Measurements from ENCODE around the gene BST2.

DNA sequence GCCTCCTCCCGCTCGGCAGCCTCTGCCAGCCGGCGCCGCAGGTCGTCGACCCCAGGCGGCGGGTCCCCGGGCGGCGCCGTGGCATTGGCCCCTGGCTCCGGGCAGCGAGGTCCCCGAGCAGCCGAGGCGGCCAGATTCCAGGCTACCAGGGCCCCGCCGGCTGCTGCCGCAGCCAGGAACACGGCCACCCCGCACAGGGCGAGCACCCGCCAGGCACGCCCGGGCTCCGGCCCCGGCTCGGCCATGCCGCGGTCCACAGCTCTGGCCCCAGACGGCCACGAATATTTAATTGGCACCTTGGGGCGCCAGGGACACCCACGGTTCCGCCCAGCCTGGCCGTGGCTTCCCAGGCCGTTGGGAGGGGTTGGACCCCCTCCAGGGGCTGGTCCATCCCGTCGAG lies 11.5 kb downstream of the BST2 start, which contains the start of gene CCDC194:
- TF ChIP-seq, protein P1, sequence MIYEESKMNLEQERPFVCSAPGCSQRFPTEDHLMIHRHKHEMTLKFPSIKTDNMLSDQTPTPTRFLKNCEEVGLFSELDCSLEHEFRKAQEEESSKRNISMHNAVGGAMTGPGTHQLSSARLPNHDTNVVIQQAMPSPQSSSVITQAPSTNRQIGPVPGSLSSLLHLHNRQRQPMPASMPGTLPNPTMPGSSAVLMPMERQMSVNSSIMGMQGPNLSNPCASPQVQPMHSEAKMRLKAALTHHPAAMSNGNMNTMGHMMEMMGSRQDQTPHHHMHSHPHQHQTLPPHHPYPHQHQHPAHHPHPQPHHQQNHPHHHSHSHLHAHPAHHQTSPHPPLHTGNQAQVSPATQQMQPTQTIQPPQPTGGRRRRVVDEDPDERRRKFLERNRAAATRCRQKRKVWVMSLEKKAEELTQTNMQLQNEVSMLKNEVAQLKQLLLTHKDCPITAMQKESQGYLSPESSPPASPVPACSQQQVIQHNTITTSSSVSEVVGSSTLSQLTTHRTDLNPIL (CRISPR knock-in tag; IDR thresholded peaks at IDR 0.05; ENCODE audit: low read depth): no peak
- TF ChIP-seq ISL1 (CRISPR knock-in tag; IDR thresholded peaks at IDR 0.05) (no peak), ZNF565 (CRISPR knock-in tag; conservative IDR thresholded peaks at IDR 0.05; ENCODE audit: low read depth) (no peak), PPARA (CRISPR knock-in tag; IDR thresholded peaks at IDR 0.05; ENCODE audit: borderline replicate concordance) (no peak), SNAI2 (CRISPR knock-in tag; IDR thresholded peaks at IDR 0.05) (no peak), ARNTL (CRISPR knock-in tag; IDR thresholded peaks at IDR 0.05; ENCODE audit: borderline replicate concordance, low read depth) (no peak), TCF4 (CRISPR knock-in tag; IDR thresholded peaks at IDR 0.05; ENCODE audit: borderline replicate concordance) (no peak), OSR1 (CRISPR knock-in tag; IDR thresholded peaks at IDR 0.05) (no peak), RARB (CRISPR knock-in tag; IDR thresholded peaks at IDR 0.05) (no peak), ZFP30 (CRISPR knock-in tag; IDR thresholded peaks at IDR 0.05) (no peak), ZFP3 (CRISPR knock-in tag; IDR thresholded peaks at IDR 0.05) (no peak), ZNF8 (CRISPR knock-in tag; IDR thresholded peaks at IDR 0.05) (no peak)

Data from SK-N-SH treated with all-trans-retinoic acid at 6 μM for 48 hours (cell line).